Activated naive CD8-positive, alpha-beta T cell treated with anti-CD3 and anti-CD28 coated beads, Interleukin-2, amount 50 U/mL, for 16 hours (primary cell): ENCODE data around the gene RHO.
"Not testable (repeated sequence)": the region's sequence is repeated elsewhere in the genome, so short reads cannot be mapped to it uniquely, and the experiment has no call there.

Source experiments
- DNase-seq: peaks from one replicate; pipeline ENCODE4 v3.0.0-alpha.2; 2020; ENCODE audit warnings: low read depth, low spot score

Gene RHO

DNA sequence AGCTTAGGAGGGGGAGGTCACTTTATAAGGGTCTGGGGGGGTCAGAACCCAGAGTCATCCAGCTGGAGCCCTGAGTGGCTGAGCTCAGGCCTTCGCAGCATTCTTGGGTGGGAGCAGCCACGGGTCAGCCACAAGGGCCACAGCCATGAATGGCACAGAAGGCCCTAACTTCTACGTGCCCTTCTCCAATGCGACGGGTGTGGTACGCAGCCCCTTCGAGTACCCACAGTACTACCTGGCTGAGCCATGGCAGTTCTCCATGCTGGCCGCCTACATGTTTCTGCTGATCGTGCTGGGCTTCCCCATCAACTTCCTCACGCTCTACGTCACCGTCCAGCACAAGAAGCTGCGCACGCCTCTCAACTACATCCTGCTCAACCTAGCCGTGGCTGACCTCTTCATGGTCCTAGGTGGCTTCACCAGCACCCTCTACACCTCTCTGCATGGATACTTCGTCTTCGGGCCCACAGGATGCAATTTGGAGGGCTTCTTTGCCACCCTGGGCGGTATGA is at the start of gene RHO:
Gene RHO (plus strand): TSS at position 51 of the 512 bp plus-strand sequence. CDS start 95 bp downstream, at position 146.
- DNase-seq: no peak

DNA sequence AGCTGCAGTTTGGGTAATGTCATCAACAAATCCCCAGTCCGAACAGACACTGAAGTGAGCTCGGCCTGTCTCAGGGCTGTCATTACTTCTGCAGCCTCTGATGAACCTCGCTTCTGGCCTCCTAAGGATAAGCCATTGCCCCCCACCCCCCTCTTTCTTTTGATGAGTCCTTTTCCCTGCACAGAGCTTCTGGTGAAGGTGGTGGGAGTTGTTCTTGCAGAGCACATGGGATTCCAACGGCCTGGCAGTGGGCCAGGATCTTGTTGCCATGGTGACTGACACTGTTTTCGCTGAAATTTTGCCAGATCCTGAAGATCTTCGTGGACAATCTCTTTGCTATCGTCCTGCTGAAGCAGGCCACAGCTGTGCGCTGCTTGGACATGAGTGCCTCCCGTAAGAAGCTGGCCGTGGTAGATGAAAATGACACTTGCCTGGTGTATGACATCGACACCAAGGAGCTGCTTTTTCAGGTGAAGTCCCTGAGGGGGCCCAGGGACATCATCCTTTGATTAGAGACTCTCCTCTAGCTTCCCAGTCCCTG is 47.1 kb upstream of the RHO start:
- DNase-seq: not testable (repeated sequence)

DNA sequence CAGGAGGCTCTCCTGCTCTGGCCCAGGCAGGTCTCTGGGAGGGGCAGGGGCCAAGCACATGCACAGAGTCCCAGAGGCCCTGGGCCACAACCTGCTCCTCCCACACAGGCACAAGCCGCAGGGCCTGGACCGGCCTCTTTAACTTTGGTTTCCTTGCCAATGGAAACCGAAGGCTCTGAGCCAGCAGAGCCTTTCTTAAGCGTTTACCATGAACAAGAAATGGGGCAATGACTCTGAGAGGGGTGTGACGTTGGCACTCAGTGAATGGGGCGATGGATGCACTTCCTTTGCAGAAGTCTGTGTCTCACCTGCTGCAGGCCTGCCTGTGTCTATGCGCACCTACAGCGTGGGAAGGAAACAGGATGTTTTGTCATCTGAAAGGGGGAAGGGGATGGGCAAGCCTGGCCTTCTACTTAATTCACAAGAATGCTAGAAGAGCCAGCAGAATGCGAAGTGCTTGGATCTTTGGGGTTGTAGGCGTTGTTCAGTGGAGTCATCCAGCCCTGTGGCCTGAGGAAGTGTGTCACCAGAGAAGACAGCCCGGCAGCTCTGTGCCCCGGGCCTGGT is 46.6 kb upstream of the RHO start:
- DNase-seq: no peak

DNA sequence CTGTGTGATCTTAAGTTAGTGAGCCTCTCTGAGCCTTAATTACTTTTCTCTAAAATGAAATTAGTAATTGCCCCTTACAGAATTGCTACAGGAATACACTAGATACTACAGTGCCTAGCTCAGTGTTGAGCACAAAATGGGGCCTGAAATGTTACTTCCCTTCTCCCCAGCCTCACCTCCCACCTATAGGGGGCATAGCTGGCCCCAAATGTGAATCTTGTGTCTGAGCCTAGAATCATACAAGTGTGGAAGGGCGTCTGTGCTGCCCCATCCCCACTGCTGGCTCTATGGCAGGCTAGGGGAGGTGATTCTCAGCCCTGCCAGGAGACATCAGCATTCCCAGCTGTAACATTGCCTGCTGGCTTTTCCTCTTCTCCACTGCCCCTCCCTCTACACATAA is 45.7 kb upstream of the RHO start:
- no peak for DNase-seq

DNA sequence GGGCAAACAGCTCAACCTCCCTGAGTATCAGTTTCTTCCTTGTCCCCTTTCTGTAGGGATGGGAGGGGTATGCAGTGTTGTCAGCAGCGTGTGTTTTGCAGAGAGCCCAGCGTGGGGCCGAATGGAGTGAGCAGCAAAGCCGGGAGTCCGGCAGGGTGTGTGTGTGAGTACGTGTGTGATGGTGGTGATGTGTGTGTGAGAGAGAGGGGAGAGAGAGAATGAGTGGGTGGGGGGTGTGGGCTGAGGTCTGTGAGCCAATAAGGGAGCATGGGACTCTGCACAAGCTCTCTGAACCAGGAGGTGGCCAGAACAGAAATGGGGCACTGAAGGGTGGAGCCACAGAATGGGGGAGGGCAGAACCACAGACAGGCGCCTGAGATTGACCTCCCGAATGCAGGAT is 44.6 kb upstream of the RHO start:
- no peak for DNase-seq

DNA sequence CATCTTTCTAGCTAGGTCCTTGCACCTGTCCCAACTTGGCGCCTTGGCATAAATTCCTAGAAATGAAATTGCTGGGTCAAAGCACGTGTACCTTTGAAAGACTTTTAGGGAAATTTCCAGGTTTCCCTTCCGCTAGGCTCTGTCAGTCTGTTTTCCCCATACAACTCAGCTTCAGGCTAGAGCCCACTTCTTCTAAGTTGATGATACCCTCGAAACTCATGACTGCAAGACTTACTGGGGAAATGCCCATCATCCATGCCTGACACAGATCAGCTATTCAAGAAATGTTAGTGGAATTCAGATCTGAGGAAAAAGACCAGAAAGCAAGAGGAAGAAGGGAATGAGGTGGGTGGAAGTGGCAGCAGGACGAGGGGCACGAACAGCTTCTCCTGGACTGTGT is 43.3 kb upstream of the RHO start:
- DNase-seq: not testable (repeated sequence)

DNA sequence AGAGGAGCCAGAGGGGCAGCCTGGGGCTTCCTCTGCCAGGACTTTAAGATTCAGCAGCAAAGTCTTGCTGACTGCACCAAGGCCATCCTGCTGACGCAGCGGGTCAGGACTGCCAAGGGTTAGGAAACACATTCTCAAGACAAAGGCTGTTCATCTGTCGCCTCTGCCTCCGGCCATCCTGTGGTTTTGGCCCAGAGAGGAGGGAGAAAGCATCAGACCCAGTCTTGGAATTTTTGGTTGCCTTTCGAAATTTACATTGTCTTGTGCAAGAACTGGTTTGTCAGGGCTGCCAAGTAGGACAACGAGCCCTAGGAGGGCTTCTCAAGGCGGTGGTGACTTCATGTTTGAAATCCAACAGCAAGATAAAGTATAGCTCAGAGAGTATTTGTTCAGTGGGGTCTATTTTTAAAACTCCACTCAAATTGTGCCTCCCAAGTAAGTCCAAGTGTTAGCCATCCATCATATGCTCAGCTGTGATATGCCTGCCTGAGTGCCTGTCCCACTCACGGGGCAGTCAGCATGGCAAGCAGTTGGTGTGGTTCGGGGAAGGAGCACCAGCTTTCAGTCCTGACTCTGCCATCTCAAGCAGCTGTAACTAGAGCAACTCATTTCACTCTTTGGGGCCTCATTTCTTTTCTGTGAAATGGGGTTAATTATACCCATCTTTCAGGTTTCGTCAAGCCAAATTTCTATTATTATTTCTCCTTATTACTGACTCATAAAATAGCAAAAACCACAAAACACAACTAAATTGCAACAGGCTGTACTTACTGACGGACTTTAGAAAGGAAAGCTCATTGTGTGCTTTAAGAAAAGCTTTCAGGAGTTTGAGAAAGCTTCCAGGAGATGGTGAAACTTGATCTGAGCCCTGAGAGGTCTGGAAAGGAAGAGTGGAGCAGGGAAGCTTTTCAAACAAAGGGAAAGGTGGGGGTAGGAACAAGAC is 42.4 kb upstream of the RHO start:
- no peak for DNase-seq

DNA sequence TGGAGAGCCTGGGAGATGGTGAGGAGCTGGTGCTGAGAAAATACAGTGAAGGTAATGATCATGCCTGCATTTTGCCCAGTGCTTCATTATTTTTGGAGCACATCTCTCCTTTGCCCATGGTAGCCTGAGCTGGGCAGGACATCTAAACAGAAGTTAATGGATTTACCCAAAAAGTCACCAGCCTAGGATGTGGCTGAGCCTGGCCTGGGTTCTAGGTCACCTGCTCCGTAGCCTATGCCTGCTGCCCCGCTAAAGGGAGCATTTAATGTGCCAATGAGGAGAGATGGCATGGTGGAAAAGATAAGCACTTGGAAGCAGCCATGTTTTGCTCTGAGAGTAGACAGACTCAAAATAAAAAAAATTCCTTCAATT is 41.8 kb upstream of the RHO start:
- DNase-seq: no peak

DNA sequence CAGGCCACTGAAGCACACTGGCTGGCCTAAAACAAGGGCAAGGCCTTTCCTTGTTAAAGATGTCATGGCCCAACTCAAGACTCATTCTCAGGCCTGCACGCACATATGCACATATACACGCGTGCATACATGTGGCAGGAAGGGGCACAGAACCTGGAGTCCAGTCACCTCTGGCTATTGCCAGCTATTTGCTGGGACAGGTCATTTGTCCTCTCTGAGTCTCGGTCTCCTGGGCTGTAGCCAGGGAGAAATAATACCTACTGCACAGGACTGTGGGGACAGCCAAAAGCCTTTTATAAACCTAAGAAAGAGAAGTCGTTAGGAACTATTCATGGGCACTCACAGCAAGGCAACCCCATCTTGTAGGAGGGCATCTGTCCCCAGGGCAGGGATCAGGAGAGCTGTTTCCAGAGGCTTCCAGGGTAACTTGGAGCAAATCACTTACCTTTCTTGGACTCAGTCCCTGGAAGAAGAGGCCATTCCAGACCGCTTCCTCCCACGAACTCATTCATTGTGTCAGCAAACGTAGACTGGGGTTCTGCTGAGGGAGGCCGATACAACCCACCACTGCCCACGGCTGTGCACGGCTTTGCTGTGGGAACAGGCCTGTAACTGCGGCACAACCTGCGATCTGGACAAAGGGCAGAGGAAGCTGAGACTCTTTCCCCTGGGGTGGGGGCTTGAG is 41.1 kb upstream of the RHO start:
- DNase-seq: no peak

DNA sequence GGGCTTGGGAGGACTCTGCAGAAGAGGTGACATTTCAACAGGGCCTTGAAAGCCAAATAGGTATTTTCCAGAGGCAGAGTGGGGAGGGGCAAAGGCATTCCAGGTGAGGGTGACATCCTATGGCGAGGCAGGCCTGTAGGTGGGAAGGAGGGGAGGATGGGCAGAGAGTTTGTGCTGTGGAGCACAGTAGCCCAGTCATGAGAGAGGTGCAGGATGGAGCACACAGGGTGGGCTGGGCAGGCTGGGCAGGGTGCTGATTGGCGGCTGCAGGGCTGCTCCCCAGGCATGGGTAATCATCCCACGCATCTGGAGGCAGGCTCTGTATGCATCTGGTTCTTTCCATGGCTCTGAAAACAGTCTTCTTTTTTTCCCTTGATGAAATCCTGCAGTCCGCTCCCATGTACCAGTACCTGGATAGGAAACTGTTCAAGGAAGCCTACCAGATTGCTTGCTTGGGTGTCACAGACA is 40.5 kb upstream of the RHO start:
- DNase-seq: not testable (repeated sequence)

DNA sequence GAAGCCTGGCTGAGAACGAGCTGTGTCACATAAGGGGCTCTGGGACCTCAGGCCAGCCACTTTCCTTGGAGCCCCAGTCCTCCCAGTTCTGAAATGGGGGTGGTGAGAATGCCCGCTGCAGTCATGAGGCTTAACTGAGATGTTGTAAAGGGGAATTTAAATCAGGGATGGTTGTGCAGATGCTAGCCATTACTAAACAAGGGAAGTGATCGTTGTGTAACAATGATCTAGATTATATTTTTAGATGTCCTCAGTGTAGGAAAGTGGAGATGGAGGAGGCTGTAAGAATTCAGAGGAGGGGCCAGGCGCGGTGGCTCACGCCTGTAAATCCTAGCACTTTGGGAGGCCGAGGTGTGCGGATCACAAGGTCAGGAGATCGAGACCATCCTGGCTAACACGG is 39.2 kb upstream of the RHO start:
- DNase-seq: not testable (repeated sequence)

DNA sequence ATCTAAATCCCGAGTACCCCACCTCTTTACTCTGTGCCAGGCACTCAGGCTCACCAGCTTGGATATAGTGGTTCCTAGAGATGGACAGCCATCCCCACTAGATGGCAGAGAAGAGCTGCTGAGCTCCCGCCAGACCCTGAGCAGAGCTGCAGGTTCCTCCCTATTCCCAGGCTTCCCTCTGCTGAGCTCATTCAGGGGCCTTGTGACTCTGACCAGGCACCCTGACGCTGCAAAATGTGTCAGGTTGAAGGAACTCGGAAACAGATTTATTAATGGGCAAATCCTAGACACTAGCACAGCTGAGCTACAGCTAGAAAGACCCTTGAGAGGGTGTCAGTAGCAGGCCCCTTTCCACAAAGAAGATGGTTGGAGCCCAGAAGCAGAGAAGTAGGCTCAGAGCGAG is 38.2 kb upstream of the RHO start:
- no peak for DNase-seq

DNA sequence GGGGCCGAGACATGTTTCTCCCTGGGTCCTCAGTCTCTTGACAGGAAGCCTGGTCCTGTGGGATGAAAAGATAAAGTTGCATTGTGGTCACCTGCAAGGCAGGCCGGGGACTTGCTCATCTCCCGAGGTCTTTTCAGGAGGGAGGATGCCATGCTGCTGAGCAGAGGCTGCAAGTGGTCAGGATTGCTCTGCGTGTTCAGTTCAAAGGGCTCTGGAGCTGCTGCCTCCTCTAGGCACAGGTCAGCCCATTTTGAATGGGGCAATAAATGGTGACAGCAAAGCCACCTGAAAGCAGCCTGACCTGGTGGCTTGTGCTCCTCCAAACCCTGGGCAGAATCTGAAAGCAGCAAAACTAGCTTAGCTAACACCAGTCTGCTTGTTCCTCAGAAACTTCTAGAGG is 37.4 kb upstream of the RHO start:
- DNase-seq: not testable (repeated sequence)

DNA sequence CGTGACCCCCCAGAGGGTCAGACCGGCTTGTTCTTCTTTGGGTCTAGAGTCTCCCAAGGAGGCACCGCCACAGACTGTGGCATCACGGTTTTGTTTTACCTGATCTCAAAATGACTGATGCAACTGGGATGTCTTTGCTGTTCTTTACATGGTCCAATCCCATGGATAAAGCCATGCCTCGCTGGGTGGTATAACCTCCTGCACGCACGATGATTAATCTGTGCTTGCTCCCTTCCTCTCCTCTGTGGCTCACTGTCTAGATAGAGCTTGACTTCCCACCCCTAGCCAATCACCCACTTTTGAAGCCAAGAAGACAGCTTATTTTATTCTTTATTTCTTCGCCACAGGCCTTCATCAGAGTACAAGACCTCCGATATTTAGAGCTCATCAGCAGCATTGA is 36.6 kb upstream of the RHO start:
- no peak for DNase-seq

DNA sequence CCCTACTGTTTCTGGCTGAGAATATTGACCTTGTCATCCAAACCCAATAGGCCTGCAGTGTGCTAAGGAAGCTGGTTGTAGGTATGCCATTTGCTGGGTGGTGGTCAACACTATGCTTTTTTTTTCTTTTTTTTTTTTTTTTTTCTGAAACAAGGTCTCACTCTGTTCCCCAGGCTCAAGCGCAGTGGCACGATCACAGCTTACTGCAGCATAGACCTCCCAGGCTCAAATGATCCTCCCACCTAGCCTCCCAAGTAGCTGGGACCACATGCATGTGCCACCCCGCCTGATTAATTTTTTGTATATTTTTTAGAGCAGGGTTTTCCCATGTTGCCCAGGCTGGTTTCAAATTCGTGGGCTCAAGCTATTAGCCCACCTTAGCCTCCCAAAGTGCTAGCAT is 35.7 kb upstream of the RHO start:
- DNase-seq: no peak

DNA sequence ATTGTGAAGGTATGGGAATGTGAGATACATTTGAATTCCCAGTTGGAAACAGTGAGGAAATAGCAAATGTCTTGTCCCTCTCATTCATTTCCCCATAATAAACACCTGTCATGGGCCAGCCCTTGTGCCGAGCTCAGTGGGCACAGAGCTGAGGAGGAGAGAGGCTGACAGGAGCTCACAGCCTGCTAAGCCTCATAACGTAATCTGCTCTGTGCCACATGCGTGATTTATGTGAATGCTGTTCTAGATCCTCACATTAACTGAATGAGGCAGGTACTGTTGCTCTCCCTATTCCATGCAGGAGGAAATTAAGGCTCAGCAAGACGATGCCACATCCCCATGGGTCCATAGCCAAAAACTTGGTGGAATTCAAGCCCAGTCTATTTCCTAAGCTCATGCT is 35.2 kb upstream of the RHO start:
- DNase-seq: no peak

DNA sequence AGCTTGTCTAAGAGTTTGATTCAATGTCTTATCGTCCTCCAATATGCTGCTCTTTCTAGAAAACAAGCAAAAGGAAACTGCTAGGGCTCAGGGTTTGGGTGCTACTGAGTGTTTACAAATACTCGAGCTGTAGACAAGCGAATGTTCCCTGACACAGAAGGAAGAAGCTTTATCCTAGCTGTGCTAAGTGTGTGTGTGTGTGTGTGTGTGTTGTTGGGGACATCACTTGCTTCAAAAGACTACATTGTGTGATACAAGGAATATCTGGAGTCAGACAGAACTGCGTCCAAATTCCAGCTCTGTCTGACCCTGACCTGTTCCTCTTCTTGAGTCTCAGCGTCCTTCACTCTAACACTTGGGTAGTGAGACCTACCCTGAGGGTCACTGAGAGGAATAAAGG is 33.9 kb upstream of the RHO start:
- not testable (repeated sequence) for DNase-seq

DNA sequence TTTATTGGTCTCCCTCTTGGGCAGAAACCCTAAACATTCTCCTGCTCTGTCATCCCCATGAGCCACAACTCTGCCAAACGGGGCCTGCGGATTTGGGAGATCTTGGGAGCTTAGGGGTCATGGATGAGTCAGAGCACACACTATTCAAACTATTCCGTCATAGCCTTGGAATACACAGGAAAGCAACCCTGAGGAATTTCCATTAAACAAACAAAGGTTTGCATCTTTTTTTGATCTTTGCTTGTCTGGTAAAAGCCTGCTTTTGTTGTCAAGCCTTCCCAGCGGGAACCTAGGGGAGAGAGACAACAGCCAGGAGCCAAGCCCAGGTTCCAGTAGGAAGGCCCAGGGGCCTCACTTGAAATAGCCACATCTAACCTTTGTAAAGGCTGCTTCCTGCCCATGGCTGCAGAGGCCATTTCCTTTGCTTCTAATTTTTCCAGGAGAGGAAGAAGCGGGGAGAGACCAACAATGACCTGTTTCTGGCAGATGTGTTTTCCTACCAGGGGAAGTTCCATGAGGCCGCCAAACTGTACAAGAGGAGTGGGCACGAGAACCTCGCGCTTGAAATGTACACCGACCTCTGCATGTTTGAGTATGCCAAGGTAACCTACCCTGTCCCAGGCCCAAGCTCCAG is 33.3 kb upstream of the RHO start:
- DNase-seq: not testable (repeated sequence)

DNA sequence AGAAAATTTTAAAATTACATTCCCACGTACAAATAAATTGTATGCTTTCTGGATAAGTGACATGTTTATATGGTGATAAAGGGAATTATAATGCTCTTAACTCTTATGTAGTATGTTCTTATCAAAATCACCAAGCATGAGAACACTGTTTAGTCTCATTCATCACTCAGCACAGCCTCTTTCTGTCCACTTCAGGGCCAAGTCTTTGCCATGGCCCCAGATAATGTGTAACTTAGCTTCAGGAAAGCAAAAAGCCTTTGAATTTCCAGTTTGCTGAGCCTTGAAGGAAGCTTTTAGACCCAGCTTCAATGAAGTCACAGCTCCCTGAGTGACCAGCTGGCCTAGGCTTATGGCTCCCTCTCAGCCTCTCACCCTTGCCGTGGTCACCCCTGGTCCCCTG is 30.6 kb upstream of the RHO start:
- DNase-seq: not testable (repeated sequence)

DNA sequence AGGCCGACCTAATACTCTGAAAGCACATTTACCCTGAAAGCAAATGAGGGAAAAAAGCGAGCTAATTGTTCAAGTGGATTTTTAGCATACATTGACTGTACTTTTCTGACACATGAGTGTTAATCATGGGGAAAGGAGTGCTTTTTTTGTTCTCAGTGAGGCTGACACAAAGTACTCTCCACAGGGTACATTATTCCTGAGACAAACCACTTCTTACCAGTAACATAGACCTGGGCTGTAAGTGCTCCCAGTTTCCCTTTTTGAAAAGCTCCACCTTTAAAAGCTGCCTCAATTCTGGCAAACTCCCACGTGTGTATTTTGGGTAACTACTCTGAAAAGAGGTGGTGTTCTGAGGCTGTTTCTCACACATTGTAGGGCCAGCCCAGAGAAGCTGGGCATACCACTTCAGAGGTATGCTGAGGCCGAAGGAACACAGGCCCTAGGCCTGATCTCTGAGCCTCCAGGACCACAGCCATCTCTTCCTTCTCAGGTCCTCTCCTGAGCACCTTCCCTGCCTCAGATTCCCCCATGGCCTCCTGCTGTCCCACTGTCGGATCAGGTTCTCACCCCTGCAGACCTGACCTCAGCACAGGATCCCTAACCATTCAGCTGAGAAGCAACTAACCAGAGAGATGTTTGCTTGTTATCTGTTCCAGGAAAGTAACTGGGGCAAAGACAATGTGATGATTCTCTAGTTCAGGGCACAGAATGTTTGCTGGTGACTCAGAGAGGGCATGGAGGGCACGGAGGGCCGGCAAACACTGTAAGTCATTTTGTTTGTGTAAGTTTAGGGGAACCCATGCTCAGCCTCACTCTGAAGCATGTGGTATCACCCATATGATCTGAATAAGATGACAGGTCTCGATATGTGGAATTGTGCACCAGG is 29.6 kb upstream of the RHO start:
- not testable (repeated sequence) for DNase-seq
